ENCODE data around the gene CTIF.

Gene CTIF

DNA sequence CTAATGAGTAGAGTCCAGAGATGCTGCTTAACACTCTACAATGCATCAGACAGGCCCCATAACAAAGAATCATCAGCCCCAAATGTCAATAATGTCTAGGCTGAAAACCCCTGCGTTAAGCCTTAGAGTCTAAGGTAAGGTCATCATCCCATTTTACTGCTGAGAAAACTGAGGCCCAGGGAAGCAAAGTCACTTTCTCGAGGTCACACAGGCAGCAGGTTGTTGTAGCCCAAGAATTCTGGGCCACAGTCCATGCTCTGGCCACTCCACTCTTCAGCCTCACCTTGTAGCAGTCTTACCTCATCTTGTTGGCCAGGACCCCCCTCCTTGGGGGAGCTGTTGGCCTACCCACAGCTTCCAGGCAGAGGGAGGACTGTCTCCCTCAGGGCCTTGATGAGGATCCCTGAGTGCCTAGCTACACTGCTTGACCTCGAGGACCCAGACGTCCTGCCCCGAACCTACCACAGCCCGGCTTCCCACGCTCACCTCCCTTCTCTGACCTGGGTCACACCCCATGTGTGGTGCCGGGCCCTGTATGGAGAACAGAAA is 357.6 kb downstream of the CTIF start:
- no peak for DNase-seq

GRCh38 chr18:48896875-48897511 is 358.2 kb downstream of the CTIF start:
- no peak for DNase-seq

DNA sequence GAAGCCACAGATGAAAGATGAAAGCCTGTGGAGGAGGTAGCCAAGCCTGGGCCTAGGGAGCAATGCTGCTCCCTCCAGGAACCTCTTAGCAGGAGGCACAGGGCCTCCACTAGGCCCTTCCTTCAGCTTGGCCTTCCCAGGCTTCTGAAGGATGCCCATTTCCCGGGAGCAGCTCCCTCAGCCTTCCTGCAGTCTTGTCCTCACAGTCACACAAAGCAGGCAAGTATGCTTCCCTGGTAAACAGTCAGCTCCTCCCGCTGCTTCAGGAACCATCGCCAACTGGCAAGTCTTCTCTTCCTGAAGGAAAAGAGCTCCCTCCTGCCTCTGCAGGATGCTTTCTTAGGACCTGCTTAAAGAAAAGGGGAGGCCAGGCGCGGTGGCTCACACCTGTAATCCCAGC is 358.7 kb downstream of the CTIF start:
- no peak for DNase-seq

- no peak for DNase-seq
Observed at GRCh38 chr18:48898521-48898920, 359.7 kb downstream of the CTIF start.

GRCh38 chr18:48899558-48900174 is 360.8 kb downstream of the CTIF start:
- DNase-seq, result no peak

GRCh38 chr18:48900469-48900868 is 361.6 kb downstream of the CTIF start:
- no peak for DNase-seq

DNA sequence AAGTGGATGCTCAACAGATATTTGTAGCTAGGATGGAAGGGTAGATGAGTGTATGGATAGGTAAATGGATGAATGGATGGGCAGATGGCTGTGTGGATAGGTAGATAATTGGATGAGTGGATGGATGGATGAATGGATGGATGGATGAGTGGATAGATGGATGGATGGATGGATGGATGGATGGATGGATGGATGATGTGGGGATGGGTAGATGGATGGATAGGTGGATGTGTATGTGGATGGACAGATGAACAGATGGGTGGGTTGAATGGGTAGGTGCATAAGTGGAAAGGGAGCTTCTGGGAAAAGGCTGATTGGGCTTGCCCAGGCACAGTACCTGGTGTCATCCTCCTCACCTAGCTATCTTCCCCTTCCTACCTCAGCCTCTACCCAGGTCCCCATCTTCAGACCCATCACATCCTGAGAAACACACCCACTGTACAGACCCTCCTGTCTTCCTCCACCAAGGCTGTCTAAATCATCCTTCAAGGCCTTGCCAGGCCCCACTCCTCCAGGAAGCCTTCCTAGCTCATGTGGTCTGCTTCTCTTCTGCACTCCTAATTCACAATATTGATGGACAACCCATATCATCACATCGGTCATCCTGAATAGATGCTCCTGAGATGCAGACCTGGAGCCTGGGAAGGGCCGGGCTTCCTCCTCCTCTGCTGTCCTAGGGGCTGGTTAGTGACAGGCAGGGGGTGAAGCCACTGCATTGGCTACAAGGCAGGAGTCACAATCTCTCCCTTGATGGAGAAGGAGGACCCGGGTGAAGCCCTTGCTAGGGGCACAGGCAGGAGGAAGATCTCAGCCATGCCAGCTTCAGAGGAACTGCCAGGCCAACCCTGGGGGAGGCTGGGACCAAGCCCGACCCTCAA is 362.6 kb downstream of the CTIF start:
- DNase-seq, result no peak

- no peak for DNase-seq
Observed at GRCh38 chr18:48902023-48902855, 363.4 kb downstream of the CTIF start.

DNA sequence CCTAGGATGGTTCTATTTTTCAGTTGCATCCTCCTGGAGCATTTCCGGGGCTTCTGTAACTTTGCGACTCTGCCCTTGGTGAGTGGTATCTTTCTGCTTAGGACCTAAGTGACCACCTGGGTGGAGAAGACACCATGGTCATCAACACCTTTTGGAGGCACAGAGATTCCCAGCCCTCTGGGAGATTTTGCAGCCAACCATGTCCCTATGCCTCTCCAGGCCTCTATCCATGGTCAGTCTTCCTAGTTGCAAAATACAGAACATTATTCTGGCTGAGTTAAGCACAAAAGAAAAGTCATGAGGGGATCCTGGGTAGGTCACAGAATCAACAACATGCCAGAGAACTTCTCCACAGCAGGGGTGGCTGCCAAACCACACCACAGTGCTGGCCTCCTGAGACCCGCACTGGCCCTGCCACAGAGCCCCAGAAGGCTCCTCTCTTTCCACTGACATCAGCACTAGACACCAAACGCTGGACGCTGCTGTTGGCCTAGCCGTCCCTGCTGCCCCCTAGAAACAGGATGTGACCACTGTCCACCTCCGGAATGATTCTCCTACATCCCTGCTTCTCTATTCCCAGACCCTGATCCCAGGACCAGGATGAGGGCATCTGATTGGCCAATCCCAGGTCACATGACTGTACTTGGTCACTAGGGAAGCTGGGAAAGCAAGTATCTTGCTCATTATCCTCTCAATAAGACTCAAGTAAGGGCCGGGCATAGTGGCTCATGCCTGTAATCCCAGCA is 364.2 kb downstream of the CTIF start:
- DNase-seq, result no peak

DNA sequence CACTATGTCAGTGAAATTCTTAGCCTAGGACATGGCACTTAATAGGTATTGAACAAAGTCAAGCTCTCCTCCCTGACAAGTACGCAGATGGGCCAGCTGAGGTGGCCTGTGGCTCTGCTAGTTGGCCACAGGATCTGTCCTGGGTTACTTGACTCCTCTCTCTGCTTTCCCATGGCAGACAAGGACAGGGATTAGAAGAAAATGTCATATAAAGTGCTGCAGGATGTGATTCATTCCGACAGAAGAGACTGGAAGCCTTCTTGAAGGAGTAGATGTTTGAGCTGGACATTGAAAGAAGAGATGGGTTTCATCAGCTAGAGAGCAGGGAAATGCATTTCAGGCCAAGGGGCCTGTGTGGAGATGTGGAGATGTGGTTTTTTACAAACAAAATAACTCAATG is 365.3 kb downstream of the CTIF start:
- DNase-seq, result no peak

DNA sequence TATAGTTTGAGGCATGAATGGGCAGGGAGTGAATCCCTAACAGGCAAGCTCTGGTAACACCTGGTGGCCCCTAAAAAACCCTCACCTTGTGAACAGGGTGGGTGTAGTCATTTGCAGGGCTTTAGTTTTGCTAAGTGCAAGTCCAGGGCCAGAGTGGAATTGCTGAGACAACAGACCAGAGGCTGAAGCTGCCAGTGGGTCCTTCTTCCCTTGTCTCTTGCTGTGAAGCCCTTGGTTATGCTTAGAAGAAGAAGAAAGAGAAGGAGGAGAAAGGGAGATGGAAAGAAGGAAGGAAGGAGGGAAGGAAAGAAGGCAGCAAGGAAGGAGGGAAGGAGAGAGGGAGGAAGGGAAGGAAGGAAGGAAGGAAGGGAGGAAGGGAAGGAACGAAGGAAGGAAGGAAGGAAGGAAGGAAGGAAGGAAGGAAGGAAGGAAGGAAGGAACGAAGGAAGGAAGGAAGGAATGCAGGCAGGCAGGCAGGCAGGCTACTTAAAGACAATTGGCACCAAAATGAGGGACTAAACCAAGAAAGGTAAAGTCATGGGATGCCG is 366.1 kb downstream of the CTIF start:
- no peak for DNase-seq

- no peak for DNase-seq
Observed at GRCh38 chr18:48905513-48905912, 366.7 kb downstream of the CTIF start.

- no peak for DNase-seq
Observed at GRCh38 chr18:48908916-48909315, 370.1 kb downstream of the CTIF start.

- DNase-seq, result no peak
Observed at GRCh38 chr18:48909721-48910120, 370.9 kb downstream of the CTIF start.

DNA sequence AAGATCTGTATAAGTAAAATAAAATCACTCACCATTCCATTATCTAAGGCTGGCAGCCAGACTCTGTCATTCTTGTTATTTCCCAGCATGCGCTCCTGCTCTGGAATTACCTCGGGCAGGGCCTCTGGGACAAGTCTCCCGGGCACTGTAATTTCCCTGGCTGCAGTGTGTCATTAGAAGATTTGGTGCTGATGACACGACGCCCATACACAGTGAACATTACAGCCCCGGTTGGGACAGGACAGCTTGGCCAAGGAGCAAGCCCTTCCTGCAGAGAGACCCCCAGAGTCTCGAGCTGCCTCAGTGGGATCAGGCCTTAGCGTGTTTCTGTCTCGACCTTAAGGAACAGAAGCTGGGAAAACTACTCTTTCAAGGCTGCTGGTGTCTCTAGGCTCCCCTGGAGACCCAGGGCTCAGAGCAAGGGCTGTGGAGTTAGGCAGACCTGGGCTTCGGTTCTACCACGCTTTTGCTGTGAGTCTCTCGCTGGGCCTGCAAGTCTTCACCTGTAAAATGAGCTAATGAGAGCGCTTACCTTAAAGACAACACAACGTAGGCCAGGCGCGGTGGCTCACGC is 372.2 kb downstream of the CTIF start:
- DNase-seq, result no peak

Data from activated naive CD4-positive, alpha-beta T cell treated with anti-CD3 and anti-CD28 coated beads, Interleukin-2, amount 50 U/mL, for 16 hours (primary cell).